ENCODE measurements around the gene S1PR2. TPM values are rescaled to one million over a fixed set of nuclear protein-coding genes. Genes with fewer than 3 reads are reported as not detected.

The S1PR2 gene
- total and polyA plus RNA-seq, 9 of the 15 experiments (the other 6 are each of a cell fraction or from before 2014, with no cell fraction given): 1.5 to 3.9 (median 2.0) TPM

GRCh38 chr19:10251792-10252694 is 20.9 kb upstream of the S1PR2 start, which contains the start of gene MRPL4 (continued):
- 0 out of 2 replicates have a peak, but pooled peaks have one; percentile 50 for TF ChIP-seq NR4A1 (CRISPR knock-in tag; IDR thresholded peaks at IDR 0.05)
- peak; percentile 65 for TF ChIP-seq NR4A1 (tag; IDR thresholded peaks at IDR 0.05)
- TF ChIP-seq ZNF277 (CRISPR knock-in tag; IDR thresholded peaks at IDR 0.05; ENCODE audit: borderline replicate concordance): no peak
- TF ChIP-seq SAP30 (IDR thresholded peaks at IDR 0.05; ENCODE audit: borderline replicate concordance, insufficient read depth, low read depth, low read length, poor library complexity, severe bottlenecking): peak; percentile 82
- no peak for TF ChIP-seq NFXL1 (CRISPR knock-in tag; IDR thresholded peaks at IDR 0.05)
- TF ChIP-seq ZNF133 (CRISPR knock-in tag; IDR thresholded peaks at IDR 0.05): no peak
- no peak for TF ChIP-seq HNRNPH1 (optimal IDR thresholded peaks at IDR 0.05; ENCODE audit: low read depth, low read length)
- TF ChIP-seq ZNF41 (CRISPR knock-in tag; conservative IDR thresholded peaks at IDR 0.05): no peak
- TF ChIP-seq ZNF778 (CRISPR knock-in tag; IDR thresholded peaks at IDR 0.05): no peak
- TF ChIP-seq BRF1 (IDR thresholded peaks at IDR 0.05; ENCODE audit: borderline replicate concordance, extremely low read depth, insufficient read length): no peak
- TF ChIP-seq ZKSCAN3 (CRISPR knock-in tag; IDR thresholded peaks at IDR 0.05): no peak
- TF ChIP-seq HNRNPLL (IDR thresholded peaks at IDR 0.05; ENCODE audit: low read depth, low read length, poor library complexity, severe bottlenecking): no peak
- no peak for TF ChIP-seq MCM7 (IDR thresholded peaks at IDR 0.05)
- peak; percentile 74; the same call in 1 of the 2 replicates for TF ChIP-seq AFF4 (CRISPR knock-in tag; IDR thresholded peaks at IDR 0.05)
- TF ChIP-seq ZBTB43 (CRISPR knock-in tag; IDR thresholded peaks at IDR 0.05): peak; percentile 82; the same call in 1 of the 2 replicates
- TF ChIP-seq STAT5A (IDR thresholded peaks at IDR 0.05; ENCODE audit: borderline replicate concordance, low read length): no peak
- peak in 1 of 2 experiments; percentile 99; a peak in 3 of 4 replicates for TF ChIP-seq HDAC1 (IDR thresholded peaks at IDR 0.05)
- TF ChIP-seq DDX20 (tag; IDR thresholded peaks at IDR 0.05; ENCODE audit: low read depth): no peak
- TF ChIP-seq MEIS2 (IDR thresholded peaks at IDR 0.05; ENCODE audit: partially characterized antibody): no peak
- peak; percentile 96 for TF ChIP-seq NBN (IDR thresholded peaks at IDR 0.05; ENCODE audit: low read depth)
- no peak for TF ChIP-seq NCOA4 (IDR thresholded peaks at IDR 0.05; ENCODE audit: partially characterized antibody)
- no peak for TF ChIP-seq ZNF717 (CRISPR knock-in tag; IDR thresholded peaks at IDR 0.05)

All from K562 (cell line).